ENCODE measurements around the gene WIPF2. TPM values are rescaled to one million over a fixed set of nuclear protein-coding genes. Genes with fewer than 3 reads are reported as not detected.

WIPF2 gene
- total RNA-seq, 4 donors from 2014 or later: 4.6 to 6.2 (median 5.4) TPM

DNA sequence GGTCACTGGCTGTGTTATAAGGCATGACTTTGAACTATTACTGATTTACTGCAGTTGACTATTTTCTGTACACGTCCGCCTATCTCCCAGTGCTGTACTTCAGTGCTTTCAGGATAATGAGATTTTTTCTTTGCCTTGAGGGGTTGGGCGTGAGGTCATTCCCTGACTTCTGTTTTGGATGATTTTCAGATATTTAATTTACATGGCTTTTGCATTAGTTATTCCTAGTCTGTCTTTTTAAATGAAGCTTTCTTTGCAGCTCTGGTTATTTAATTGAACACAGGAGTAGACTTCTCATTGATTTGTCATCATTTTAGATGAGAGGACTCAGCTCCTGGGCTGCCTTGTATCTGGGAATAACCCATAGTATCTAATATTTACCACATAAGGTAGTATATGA lies 23.7 kb downstream of the WIPF2 start:
- H3K36me3 ChIP-seq: no peaks in the 10 kb centered on the region
- TF ChIP-seq POLR2A (IDR thresholded peaks at IDR 0.05): no peak
- TF ChIP-seq, protein P1, sequence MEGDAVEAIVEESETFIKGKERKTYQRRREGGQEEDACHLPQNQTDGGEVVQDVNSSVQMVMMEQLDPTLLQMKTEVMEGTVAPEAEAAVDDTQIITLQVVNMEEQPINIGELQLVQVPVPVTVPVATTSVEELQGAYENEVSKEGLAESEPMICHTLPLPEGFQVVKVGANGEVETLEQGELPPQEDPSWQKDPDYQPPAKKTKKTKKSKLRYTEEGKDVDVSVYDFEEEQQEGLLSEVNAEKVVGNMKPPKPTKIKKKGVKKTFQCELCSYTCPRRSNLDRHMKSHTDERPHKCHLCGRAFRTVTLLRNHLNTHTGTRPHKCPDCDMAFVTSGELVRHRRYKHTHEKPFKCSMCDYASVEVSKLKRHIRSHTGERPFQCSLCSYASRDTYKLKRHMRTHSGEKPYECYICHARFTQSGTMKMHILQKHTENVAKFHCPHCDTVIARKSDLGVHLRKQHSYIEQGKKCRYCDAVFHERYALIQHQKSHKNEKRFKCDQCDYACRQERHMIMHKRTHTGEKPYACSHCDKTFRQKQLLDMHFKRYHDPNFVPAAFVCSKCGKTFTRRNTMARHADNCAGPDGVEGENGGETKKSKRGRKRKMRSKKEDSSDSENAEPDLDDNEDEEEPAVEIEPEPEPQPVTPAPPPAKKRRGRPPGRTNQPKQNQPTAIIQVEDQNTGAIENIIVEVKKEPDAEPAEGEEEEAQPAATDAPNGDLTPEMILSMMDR (IDR thresholded peaks at IDR 0.05 in 4 of 5, conservative IDR thresholded peaks at IDR 0.05 in 1 of 5): no peak
- no peak for ATAC-seq
- no peaks in the 10 kb centered on the region for H3K9me3 ChIP-seq
- no peaks in the 10 kb centered on the region for H3K27me3 ChIP-seq
- H3K4me1 ChIP-seq: peaks cover 5 to 9% of the 10 kb centered on the region in 2 donors
- no peak overlapping the region for H3K27ac ChIP-seq
- intact Hi-C loops (cut with DNase I; ENCODE audit: low total_unique reads) (no loop called here), in situ Hi-C loops (cut with MboI; ENCODE audit: low sequenced_read_pairs in 4 of 4) (no loop called here)
- no peak for DNase-seq
- no peak overlapping the region for H3K4me3 ChIP-seq

DNA sequence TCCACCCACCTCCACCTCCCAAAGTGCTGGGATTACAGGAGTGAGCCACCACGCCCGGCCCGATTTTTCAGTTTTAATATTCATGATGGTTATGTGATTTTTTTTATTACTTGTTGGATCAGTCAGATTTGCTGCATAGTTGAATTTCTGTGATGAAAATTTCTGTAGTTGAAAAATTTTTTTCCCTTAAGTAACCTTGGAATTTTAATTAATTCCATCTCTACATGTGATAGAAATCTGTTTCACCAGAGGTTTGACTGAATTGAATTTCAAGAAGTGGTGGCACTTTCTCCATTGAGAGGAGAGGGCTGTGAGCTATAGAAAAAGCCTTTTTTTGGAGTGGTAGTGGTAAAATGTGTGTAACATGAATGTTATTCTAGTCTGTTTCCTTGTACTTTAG lies 24.7 kb downstream of the WIPF2 start:
- no peak for TF ChIP-seq POLR2A (IDR thresholded peaks at IDR 0.05)
- TF ChIP-seq, protein P1 (IDR thresholded peaks at IDR 0.05 in 4 of 5, conservative IDR thresholded peaks at IDR 0.05 in 1 of 5): no peak
- Histone ChIP-seq H3K9me3 (no peaks in the 10 kb centered on the region), H3K4me1 (peaks cover 5 to 9% of the 10 kb centered on the region in 2 donors), H3K4me3 (no peak overlapping the region), H3K36me3 (no peaks in the 10 kb centered on the region), H3K27ac (no peak overlapping the region), H3K27me3 (no peaks in the 10 kb centered on the region)
- intact Hi-C loops (cut with DNase I; ENCODE audit: low total_unique reads) (no loop called here), in situ Hi-C loops (cut with MboI; ENCODE audit: low sequenced_read_pairs in 4 of 4) (no loop called here)
- no peak for ATAC-seq
- no peak for DNase-seq

DNA sequence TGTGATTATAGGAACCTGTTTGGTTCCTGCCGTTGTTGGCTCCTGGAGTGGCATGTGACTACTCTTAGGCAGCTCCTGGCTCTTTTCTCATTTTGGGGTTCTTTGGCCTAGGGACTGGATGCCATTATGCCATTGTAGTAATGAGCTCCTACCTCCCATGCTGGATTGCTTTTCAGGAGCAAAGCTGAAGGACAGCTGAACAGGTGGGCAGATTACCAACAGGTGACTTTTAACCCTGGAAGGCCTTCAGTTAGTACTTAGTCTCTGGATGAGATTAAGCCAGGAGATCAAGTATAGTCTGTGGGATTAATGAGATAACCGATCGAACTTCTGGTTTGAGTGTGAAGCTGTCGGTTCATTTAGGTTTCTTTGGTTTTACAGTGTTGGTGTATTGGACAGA lies 25.2 kb downstream of the WIPF2 start:
- DNase-seq: no peak
- no peak overlapping the region for H3K4me3 ChIP-seq
- no peaks in the 10 kb centered on the region for H3K27me3 ChIP-seq
- intact Hi-C loops (cut with DNase I; ENCODE audit: low total_unique reads): no loop called here
- TF ChIP-seq POLR2A (IDR thresholded peaks at IDR 0.05): no peak
- TF ChIP-seq, protein P1 (IDR thresholded peaks at IDR 0.05 in 4 of 5, conservative IDR thresholded peaks at IDR 0.05 in 1 of 5): no peak
- no peaks in the 10 kb centered on the region for H3K36me3 ChIP-seq
- H3K4me1 ChIP-seq: peaks cover 5 to 9% of the 10 kb centered on the region in 2 donors
- in situ Hi-C loops (cut with MboI; ENCODE audit: low sequenced_read_pairs in 4 of 4): no loop called here
- no peak overlapping the region for H3K27ac ChIP-seq
- no peak for ATAC-seq
- no peaks in the 10 kb centered on the region for H3K9me3 ChIP-seq

DNA sequence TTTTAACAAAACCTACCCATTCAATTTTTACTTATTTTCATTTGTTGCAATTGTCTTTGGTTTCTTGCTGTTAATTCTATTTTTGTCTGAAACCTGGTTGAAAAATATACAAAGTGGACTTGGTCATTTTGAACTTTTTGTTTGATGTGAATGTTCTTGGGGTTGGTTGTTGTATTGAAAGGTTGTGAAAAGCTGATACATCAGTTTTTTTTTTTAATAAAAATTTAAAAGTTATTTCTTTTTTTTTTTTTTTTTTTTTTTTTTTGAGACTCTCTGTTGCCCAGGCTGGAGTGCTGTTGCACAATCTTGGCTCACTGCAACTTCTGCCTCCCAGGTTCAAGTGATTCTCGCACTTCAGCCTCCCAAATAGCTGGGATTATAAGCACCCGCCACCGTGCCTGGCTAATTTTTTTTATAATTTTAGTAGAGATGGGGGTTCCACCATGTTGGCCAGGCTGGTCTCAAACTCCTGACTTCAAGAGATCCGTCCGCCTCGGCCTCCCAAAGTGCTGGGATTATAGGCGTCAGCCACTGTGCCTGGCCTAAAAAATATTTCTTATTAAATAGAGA lies 28.9 kb downstream of the WIPF2 start:
- in situ Hi-C loops (cut with MboI; ENCODE audit: low sequenced_read_pairs in 4 of 4): no loop called here
- ATAC-seq (no peak), DNase-seq (no peak)
- Histone ChIP-seq H3K4me3 (no peak overlapping the region), H3K36me3 (no peaks in the 10 kb centered on the region), H3K9me3 (no peaks in the 10 kb centered on the region), H3K4me1 (peaks cover 17 to 21% of the 10 kb centered on the region in 2 donors), H3K27me3 (no peaks in the 10 kb centered on the region), H3K27ac (no peak overlapping the region)
- no peak for TF ChIP-seq POLR2A (IDR thresholded peaks at IDR 0.05)
- TF ChIP-seq, protein P1 (IDR thresholded peaks at IDR 0.05 in 4 of 5, conservative IDR thresholded peaks at IDR 0.05 in 1 of 5): no peak
- intact Hi-C loops (cut with DNase I; ENCODE audit: low total_unique reads): no loop called here

DNA sequence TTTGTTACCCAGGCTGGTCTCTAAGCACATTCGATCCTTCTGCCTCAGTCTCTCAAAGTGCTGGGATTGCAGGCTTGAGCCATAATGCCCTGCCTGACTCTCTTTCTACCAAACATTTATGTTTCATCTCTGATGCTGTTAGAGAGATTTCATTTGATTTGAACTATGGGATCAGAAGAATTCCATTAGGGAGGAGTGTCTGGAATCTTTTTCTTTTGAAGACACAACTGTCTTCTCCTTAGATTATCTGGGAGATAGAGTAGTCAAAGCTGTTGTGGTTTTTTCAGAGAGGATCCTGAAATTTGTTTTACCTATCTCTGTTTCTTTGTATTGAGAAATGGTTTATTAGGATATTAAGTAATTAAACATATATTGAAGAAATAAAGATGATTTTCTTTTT lies 29.4 kb downstream of the WIPF2 start:
- intact Hi-C loops (cut with DNase I; ENCODE audit: low total_unique reads) (no loop called here), in situ Hi-C loops (cut with MboI; ENCODE audit: low sequenced_read_pairs in 4 of 4) (no loop called here)
- H3K36me3 ChIP-seq: no peaks in the 10 kb centered on the region
- H3K27ac ChIP-seq: no peak overlapping the region
- no peaks in the 10 kb centered on the region for H3K27me3 ChIP-seq
- DNase-seq (no peak), ATAC-seq (no peak)
- TF ChIP-seq, protein P1 (IDR thresholded peaks at IDR 0.05 in 4 of 5, conservative IDR thresholded peaks at IDR 0.05 in 1 of 5): no peak
- H3K4me1 ChIP-seq: peaks cover 17 to 18% of the 10 kb centered on the region in 2 donors
- H3K9me3 ChIP-seq: no peaks in the 10 kb centered on the region
- H3K4me3 ChIP-seq: no peak overlapping the region

All from gastrocnemius medialis (tissue), 4 donors.